SIG-M5 treated with dmso at 0.1 percent for 504 hours (cell line): ENCODE results near the gene WBP2.

Experiments
- DNase-seq: peaks from one replicate; lab custom pipeline; 2025; ENCODE audit not compliant: unreplicated experiment; lab: John Stamatoyannopoulos, UW

Gene WBP2

GRCh38 chr17:75855310-75856061 is at the start of gene WBP2:
WBP2 (minus strand) TSS chr17:75855335; CDS start chr17:75855297, 38 bp downstream.
- DNase-seq = peak; percentile 100

- no peak for DNase-seq
Measured at GRCh38 chr17:75902406-75902805, 47.3 kb upstream of the WBP2 start.

- no peak for DNase-seq
Measured at GRCh38 chr17:75901727-75902126, 46.6 kb upstream of the WBP2 start.

- DNase-seq = no peak
Measured at GRCh38 chr17:75900691-75901533, 45.8 kb upstream of the WBP2 start.

GRCh38 chr17:75899767-75900468 is 44.8 kb upstream of the WBP2 start:
- DNase-seq = no peak

GRCh38 chr17:75899353-75899752 is 44.2 kb upstream of the WBP2 start:
- DNase-seq = no peak

- no peak for DNase-seq
Measured at GRCh38 chr17:75898791-75899190, 43.7 kb upstream of the WBP2 start.

GRCh38 chr17:75898065-75898464 is 42.9 kb upstream of the WBP2 start:
- DNase-seq = no peak

GRCh38 chr17:75897160-75898019 is 42.3 kb upstream of the WBP2 start:
- no peak for DNase-seq

GRCh38 chr17:75896415-75897159 is 41.5 kb upstream of the WBP2 start, which contains the start of gene TRIM65:
TRIM65 (minus strand) TSS chr17:75896951; CDS start chr17:75896937, 14 bp downstream.
- peak; percentile 75 for DNase-seq

- peak; percentile 31 for DNase-seq
Measured at GRCh38 chr17:75895370-75896155, 40.4 kb upstream of the WBP2 start.

GRCh38 chr17:75894049-75894733 is 39.1 kb upstream of the WBP2 start:
- DNase-seq = no peak

GRCh38 chr17:75893305-75894048 is 38.3 kb upstream of the WBP2 start:
- DNase-seq = no peak

- DNase-seq = no peak
Measured at GRCh38 chr17:75892556-75893224, 37.6 kb upstream of the WBP2 start.

- no peak for DNase-seq
Measured at GRCh38 chr17:75891605-75892555, 36.7 kb upstream of the WBP2 start.

- no peak for DNase-seq
Measured at GRCh38 chr17:75891022-75891604, 36.0 kb upstream of the WBP2 start.
